Heart right ventricle (tissue), 16 donors: ENCODE results near the gene THG1L. TPM values are rescaled to one million over a fixed set of nuclear protein-coding genes. Genes with fewer than 3 reads are reported as not detected.

Source experiments
- ATAC-seq, 8 donors: fragments of 200-7000 bp; cut with Tn5 transposase; one replicate each; pipeline ENCODE4 v1.9.1; 2020; ENCODE audit warnings: mild to moderate bottlenecking in 8 of 8, moderate library complexity in 8 of 8, moderate number of reproducible peaks in 1 of 8
- DNase-seq, 2 donors: peaks; one replicate each; pipeline ENCODE4 v3.0.0-alpha.2; 2020
- H3K27ac ChIP-seq, 10 donors: fragments of 200-600 bp; sonication (generic) in 2 of 10; one replicate each; pipeline versions ENCODE4 v1.5.0 to v1.8.0; 2020 to 2022; ENCODE audit warnings: mild to moderate bottlenecking in 3 of 10
- H3K27me3 ChIP-seq, 7 donors: fragments of 200-600 bp; one replicate each; pipeline ENCODE4 v1.8.0; 2021 to 2022; ENCODE audit warnings: mild to moderate bottlenecking in 2 of 7
- H3K36me3 ChIP-seq, 9 donors: fragments of 200-600 bp; sonication (generic) in 1 of 9; one replicate each; pipeline versions ENCODE4 v1.5.0 to v1.8.0; 2020 to 2022; ENCODE audit warnings: mild to moderate bottlenecking in 2 of 9
- H3K4me1 ChIP-seq, 9 donors: fragments of 200-600 bp; sonication (generic) in 1 of 9; one replicate each; pipeline versions ENCODE4 v1.5.0 to v1.8.0; 2020 to 2022; ENCODE audit warnings: mild to moderate bottlenecking in 4 of 9
- H3K4me3 ChIP-seq, 10 donors: fragments of 200-600 bp; sonication (generic) in 2 of 10; one replicate each; pipeline versions ENCODE4 v1.5.0 to v1.8.0; 2020 to 2022; ENCODE audit warnings: mild to moderate bottlenecking in 7 of 10, moderate library complexity in 2 of 10
- H3K9me3 ChIP-seq, 11 donors: fragments of 200-600 bp in 10 of 11; sonication (generic) in 2 of 11; one replicate each; pipeline versions ENCODE4 v1.5.0 to v1.8.0; 2013 to 2022; ENCODE audit warnings: mild to moderate bottlenecking in 2 of 11, control low read depth in 1 of 11, moderate library complexity in 1 of 11
- WGBS, 2 donors: extraction: QIAGEN DNeasy Blood & Tissue Kit; methylation state at CpG; one replicate each; pipeline ENCODE4 v1.1.7; 2013; ENCODE audit warnings: inconsistent platforms in 1 of 2; 5-methylcytosine and 5-hydroxymethylcytosine counted together
- intact Hi-C, 10 donors: fragments of 100-400 bp; cut with DNase I; formaldehyde crosslinking; loops; one replicate each; pipeline versions ENCODE4 v1.11.1 to v1.14.2; 2022
- polyA plus RNA-seq, 2 donors: library from polyadenylated mRNA; stranded (reverse); fragments of 200-250 nt; gene quantifications; one replicate each; pipeline ENCODE4 v1.2.3, GENCODE V29; 2013
- total RNA-seq, 10 donors: library from RNA; stranded (reverse); fragmentation: NEBNext Ultra II Directional in 3 of 10; extraction: Animal tissue kit (Norgen Biotek cat#: 25700) in 3 of 10; gene quantifications; one replicate each; pipeline versions ENCODE4 v1.2.1 to v1.2.4, GENCODE V29; 2021 to 2023
- TF ChIP-seq, protein P1 (sequence below), 9 donors: fragments of 200-600 bp; sonication (generic) in 2 of 9; IDR thresholded peaks; one replicate each; pipeline versions ENCODE4 v1.5.0 to v1.8.0; 2021 to 2022; ENCODE audit warnings: antibody characterized with exemption in 9 of 9, mild to moderate bottlenecking in 5 of 9, moderate library complexity in 1 of 9
- donor health status: Arrhythmogenic right ventricular cardiomyopathy.
- donor health status: ischemic (EF 13 %, LVEDD 7.1; RV severe dilation, severe dysfunction).
- donor health status: healthy with polysubstance abuse.
- donor health status: DM: no; HTN: yes; CAD: no.
- donor health status: DM: no; HTN: no; CAD: no.
- donor health status: ischemic (EF 25% LVEDD 6.9; RV normal size, moderate dysfunction).
- donor health status: ischemic (EF 25% LVEDD 5.7; RV mildly dilated, moderate dysfunction).
- donor health status: healthy.
- donor health status: DM: yes; HTN: yes; CAD: no.
- donor health status: Ischemic cardiomyopathy.
- donor health status: ischemic (EF 35%, LVEDD 5.7; RV mildly dilated, moderate dysfunction).
- donor health status: nonischemic (EF 11% LVEDD 7.7; RV severe dilation, severe dysfunction).
- donor health status: DM: yes; HTN: yes; CAD: no.
- donor health status: PGD.
- donor health status: ischemic (EF 29% LVEDD 5.4; RV normal size, mild dysfunction).
- donor health status: nonischemic (EF 23%, LVEDD 6.1; RV moderate dilation, normal function).

The THG1L gene
- total and polyA plus RNA-seq, 12 donors, result 3.4 to 11.9 (median 6.3) TPM

DNA sequence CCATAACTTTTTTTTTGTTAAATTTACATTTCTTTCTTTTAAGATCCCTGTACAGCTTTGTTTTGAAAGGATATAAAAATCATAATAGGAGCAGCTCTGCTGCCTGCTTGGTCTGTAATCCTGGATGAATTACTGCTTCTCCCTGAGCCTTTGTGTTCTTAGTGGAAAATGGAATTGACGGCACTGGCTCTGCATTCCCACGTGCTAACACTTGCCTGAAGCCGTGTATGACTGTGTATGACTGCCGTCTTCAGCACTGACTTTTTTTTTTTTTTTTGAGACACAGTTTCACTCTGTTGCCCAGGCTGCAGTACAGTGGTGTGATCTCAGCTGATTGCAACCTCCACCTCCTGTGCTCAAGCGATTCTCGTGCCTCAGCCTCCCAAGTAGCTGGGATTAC, 4.8 kb downstream of the THG1L start:
- H3K4me3 ChIP-seq, result no peak overlapping the region
- intact Hi-C loops, result loop anchor here in 1 of 10 donors (10.0 kb wide), 1 partner anchor 401 kb away; no protein-coding TSS in a partner anchor
- DNase-seq, result no peak
- no peaks in the 10 kb centered on the region for H3K9me3 ChIP-seq
- no peak overlapping the region for H3K27ac ChIP-seq
- 87 to 90% methylated on average over 6 of the region's 6 CpGs for WGBS, 2 donors
- no peak for ATAC-seq
- H3K4me1 ChIP-seq, result peaks cover 0 to 8% (median 6%) of the 10 kb centered on the region in 9 donors
- H3K27me3 ChIP-seq, result no peaks in the 10 kb centered on the region
- TF ChIP-seq, protein P1, sequence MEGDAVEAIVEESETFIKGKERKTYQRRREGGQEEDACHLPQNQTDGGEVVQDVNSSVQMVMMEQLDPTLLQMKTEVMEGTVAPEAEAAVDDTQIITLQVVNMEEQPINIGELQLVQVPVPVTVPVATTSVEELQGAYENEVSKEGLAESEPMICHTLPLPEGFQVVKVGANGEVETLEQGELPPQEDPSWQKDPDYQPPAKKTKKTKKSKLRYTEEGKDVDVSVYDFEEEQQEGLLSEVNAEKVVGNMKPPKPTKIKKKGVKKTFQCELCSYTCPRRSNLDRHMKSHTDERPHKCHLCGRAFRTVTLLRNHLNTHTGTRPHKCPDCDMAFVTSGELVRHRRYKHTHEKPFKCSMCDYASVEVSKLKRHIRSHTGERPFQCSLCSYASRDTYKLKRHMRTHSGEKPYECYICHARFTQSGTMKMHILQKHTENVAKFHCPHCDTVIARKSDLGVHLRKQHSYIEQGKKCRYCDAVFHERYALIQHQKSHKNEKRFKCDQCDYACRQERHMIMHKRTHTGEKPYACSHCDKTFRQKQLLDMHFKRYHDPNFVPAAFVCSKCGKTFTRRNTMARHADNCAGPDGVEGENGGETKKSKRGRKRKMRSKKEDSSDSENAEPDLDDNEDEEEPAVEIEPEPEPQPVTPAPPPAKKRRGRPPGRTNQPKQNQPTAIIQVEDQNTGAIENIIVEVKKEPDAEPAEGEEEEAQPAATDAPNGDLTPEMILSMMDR (IDR thresholded peaks at IDR 0.05), result no peak
- peaks cover 0 to 74% (median 5%) of the 10 kb centered on the region in 9 donors for H3K36me3 ChIP-seq

DNA sequence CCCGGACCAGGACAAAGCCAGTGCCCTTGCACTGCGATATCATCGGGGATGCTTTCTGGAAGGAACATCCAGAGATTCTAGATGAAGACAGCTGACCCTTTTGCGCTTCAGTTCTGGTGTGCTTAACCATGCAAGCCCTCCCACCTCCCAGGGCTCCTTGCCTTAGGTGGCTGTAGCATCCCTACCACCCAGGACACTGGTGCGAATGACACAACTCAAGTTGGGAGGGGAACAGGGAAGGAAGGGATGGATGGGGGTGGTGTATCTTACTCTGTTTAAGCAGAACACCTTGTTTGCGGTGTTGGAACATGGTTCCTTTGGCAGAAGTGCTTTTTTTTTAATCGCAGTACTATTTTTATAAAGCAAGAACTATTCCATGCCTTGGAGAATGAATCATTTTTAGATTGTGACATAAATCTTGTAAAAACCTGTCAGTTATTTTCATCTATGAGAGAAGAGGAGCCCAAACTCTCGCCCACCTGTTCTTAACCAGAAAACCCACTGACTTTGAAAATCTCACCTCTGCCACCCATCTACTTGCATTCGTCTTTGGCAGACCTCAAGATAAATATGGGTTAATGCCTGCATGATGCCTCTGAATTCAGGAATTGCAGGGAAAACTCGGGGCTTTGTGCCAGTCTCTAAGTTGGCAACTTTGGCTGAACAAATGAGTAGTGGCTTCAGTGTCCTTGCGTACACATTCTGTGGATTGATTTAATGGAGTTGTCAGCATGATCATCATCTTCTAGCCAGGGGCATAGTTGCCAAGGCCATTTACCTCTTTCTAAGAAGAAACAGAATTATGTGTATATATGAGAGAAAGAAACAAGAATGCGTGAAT, 8.4 kb downstream of the THG1L start:
- no peak overlapping the region for H3K4me3 ChIP-seq
- H3K27me3 ChIP-seq, result no peaks in the 10 kb centered on the region
- TF ChIP-seq, protein P1 (IDR thresholded peaks at IDR 0.05), result no peak
- H3K4me1 ChIP-seq, result peaks cover 0 to 11% (median 5%) of the 10 kb centered on the region in 9 donors
- 84 to 87% methylated on average over 12 of the region's 12 CpGs for WGBS, 2 donors
- peaks cover 0 to 56% (median 0%) of the 10 kb centered on the region in 9 donors for H3K36me3 ChIP-seq
- no peak overlapping the region for H3K27ac ChIP-seq
- ATAC-seq (no peak), DNase-seq (no peak)
- H3K9me3 ChIP-seq, result no peaks in the 10 kb centered on the region
- intact Hi-C loops, result loop anchor here in 2 of 10 donors (5.0 to 10.0 kb wide), 2 partner anchors 405 to 412 kb away; no protein-coding TSS in a partner anchor

DNA sequence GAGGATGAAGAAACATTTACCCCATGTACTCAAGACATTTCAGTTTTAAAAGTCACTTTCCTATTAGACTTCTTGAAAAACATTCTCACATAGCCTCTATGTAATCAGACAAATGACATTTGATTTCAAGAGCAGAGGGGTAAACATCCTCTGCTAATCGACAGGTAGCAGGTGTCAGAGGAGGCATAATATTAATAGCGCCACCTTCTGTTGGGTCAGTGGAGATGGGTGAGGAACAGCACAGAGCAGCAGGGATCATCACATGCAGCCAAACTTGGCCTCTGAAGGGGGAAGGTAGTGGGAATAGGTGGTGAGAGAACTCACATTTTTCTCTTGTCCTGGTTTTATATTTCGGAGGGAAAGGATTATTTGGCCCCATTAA, 9.0 kb downstream of the THG1L start:
- H3K27me3 ChIP-seq, result no peaks in the 10 kb centered on the region
- H3K9me3 ChIP-seq, result no peaks in the 10 kb centered on the region
- intact Hi-C loops, result loop anchor here in 1 of 10 donors (5.0 kb wide), 1 partner anchor 413 kb away; no protein-coding TSS in a partner anchor
- H3K27ac ChIP-seq, result no peak overlapping the region
- DNase-seq, result no peak
- ATAC-seq, result no peak
- TF ChIP-seq, protein P1 (IDR thresholded peaks at IDR 0.05), result peak in 6 of 9 donors; percentile 23 to 52 (median 35)
- no peak overlapping the region for H3K4me3 ChIP-seq
- H3K4me1 ChIP-seq, result peaks cover 0 to 17% (median 11%) of the 10 kb centered on the region in 9 donors
- peaks cover 0 to 50% (median 0%) of the 10 kb centered on the region in 9 donors for H3K36me3 ChIP-seq
- WGBS, 2 donors, result 52 to 58% methylated on average over 3 of the region's 3 CpGs

DNA sequence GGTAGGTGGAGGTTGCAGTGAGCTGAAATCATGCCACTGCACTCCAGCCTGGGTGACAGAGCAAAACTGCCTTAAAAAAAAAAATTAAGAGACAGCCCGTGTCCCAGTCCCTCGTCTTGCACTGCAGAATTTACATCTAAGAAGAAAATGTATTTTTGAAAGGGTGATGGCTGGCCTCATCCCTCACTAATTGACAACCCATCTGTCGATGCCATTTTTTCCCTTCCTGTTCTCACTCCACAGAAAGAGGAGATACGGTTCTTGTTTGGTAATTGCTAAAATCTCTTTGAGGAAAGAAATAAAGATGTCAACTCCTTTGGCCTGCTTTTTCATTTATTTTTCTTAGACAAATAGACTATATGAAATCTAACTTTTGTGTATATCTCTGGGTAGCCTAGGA, 9.9 kb downstream of the THG1L start:
- Histone ChIP-seq H3K4me3 (no peak overlapping the region), H3K4me1 (peaks cover 0 to 20% (median 12%) of the 10 kb centered on the region in 9 donors), H3K27ac (no peak overlapping the region), H3K36me3 (peaks cover 0 to 40% (median 0%) of the 10 kb centered on the region in 9 donors), H3K9me3 (no peaks in the 10 kb centered on the region), H3K27me3 (no peaks in the 10 kb centered on the region)
- DNase-seq (no peak), ATAC-seq (no peak)
- TF ChIP-seq, protein P1 (IDR thresholded peaks at IDR 0.05), result no peak
- intact Hi-C loops, result loop anchor here in 1 of 10 donors (5.0 kb wide), 1 partner anchor 414 kb away; no protein-coding TSS in a partner anchor
- 53 to 64% methylated on average over 4 of the region's 4 CpGs for WGBS, 2 donors
